GM12801 (cell line): ENCODE measurements around the gene CNTN6.

Experiments
- CTCF ChIP-seq: IDR thresholded peaks from one replicate; pipeline ENCODE4 v1.5.1; 2011; ENCODE audit warnings: control low read depth; ENCODE audit not compliant: insufficient read length; ENCODE audit errors: extremely low read depth

The CNTN6 gene

GRCh38 chr3:1380926-1381646 is 288.3 kb downstream of the CNTN6 start:
- no peak for TF ChIP-seq CTCF

- no peak for TF ChIP-seq CTCF
Measured at GRCh38 chr3:1381647-1382036, 288.8 kb downstream of the CNTN6 start.

GRCh38 chr3:1394188-1394587 is 301.4 kb downstream of the CNTN6 start:
- TF ChIP-seq CTCF: no peak

GRCh38 chr3:1400571-1400970 is 307.7 kb downstream of the CNTN6 start:
- no peak for TF ChIP-seq CTCF

- TF ChIP-seq CTCF: no peak
Measured at GRCh38 chr3:1404270-1404962, 311.6 kb downstream of the CNTN6 start.

GRCh38 chr3:1406250-1406649 is 313.4 kb downstream of the CNTN6 start:
- no peak for TF ChIP-seq CTCF

- TF ChIP-seq CTCF: no peak
Measured at GRCh38 chr3:1421577-1421976, 328.8 kb downstream of the CNTN6 start.
